ENCODE data around the gene FBXW7.

GRCh38 chr4:152294331-152294730, 241.6 kb downstream of the FBXW7 start:
- no peak for TF ChIP-seq GLIS2 (tag by site-specific recombination; IDR thresholded peaks at IDR 0.05)
- TF ChIP-seq CTCF (tag by site-specific recombination; IDR thresholded peaks at IDR 0.05), result no peak
- no peak for TF ChIP-seq ZNF324 (tag by site-specific recombination; IDR thresholded peaks at IDR 0.05)
- TF ChIP-seq YY1 (tag by site-specific recombination; IDR thresholded peaks at IDR 0.05), result no peak
- no peak for TF ChIP-seq ZNF26 (tag by site-specific recombination; IDR thresholded peaks at IDR 0.05)
- no peak for TF ChIP-seq ZNF521 (tag by site-specific recombination; IDR thresholded peaks at IDR 0.05)
- TF ChIP-seq ZNF792 (tag by site-specific recombination; IDR thresholded peaks at IDR 0.05), result no peak
- TF ChIP-seq ZNF529 (tag by site-specific recombination; IDR thresholded peaks at IDR 0.05; ENCODE audit: insufficient replicate concordance), result no peak
- TF ChIP-seq ZEB2 (tag by site-specific recombination; IDR thresholded peaks at IDR 0.05), result no peak
- no peak for TF ChIP-seq ZNF571 (tag by site-specific recombination; IDR thresholded peaks at IDR 0.05)
- TF ChIP-seq ZNF473 (tag by site-specific recombination; IDR thresholded peaks at IDR 0.05), result no peak
- TF ChIP-seq ZNF768 (tag by site-specific recombination; IDR thresholded peaks at IDR 0.05), result no peak
- TF ChIP-seq PRDM10 (tag by site-specific recombination; IDR thresholded peaks at IDR 0.05), result no peak
